ENCODE measurements around the gene UBALD2.

DNA sequence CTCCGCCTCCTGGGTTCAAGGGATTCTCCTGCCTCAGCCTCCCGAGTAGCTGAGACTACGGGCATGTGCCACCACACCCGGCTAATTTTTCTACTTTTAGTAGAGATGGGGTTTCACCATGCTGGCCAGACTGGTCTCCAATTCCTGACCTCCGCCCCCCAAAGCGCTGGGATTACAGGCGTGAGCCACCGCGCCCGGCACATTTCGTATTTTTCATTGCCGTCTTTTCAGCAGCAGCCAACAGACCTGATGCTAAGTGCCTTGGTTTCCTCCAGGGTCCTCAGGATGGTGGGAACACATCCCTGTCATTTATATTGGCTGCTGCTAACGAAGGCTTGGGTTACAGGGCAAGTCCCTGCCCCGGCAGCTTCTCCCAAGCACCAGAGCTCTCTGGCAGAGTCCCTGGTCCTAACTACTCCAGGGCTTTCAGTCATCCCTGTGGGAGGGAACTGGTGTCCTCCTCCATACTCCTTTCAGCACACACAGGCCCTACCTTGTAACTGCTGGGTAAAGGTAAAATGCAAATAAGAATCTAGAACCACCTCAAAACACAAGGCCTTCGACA, 23.4 kb upstream of the UBALD2 start:
- TF ChIP-seq, protein P1, sequence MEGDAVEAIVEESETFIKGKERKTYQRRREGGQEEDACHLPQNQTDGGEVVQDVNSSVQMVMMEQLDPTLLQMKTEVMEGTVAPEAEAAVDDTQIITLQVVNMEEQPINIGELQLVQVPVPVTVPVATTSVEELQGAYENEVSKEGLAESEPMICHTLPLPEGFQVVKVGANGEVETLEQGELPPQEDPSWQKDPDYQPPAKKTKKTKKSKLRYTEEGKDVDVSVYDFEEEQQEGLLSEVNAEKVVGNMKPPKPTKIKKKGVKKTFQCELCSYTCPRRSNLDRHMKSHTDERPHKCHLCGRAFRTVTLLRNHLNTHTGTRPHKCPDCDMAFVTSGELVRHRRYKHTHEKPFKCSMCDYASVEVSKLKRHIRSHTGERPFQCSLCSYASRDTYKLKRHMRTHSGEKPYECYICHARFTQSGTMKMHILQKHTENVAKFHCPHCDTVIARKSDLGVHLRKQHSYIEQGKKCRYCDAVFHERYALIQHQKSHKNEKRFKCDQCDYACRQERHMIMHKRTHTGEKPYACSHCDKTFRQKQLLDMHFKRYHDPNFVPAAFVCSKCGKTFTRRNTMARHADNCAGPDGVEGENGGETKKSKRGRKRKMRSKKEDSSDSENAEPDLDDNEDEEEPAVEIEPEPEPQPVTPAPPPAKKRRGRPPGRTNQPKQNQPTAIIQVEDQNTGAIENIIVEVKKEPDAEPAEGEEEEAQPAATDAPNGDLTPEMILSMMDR (IDR thresholded peaks at IDR 0.05) = no peak
- TF ChIP-seq POLR2A (IDR thresholded peaks at IDR 0.05) = no peak

All from esophagus squamous epithelium (tissue), 4 donors.